AG10803 (cell line): ENCODE data around the gene TBXA2R.
"Not testable (repeated sequence)": the region's sequence is repeated elsewhere in the genome, so short reads cannot be mapped to it uniquely, and the experiment has no call there.

Experiments
- DNase-seq: peaks from one replicate; pipeline ENCODE4 v3.0.0; 2010; ENCODE audit warnings: low read depth
- H3K4me3 ChIP-seq: 2 replicates; pipeline ENCODE4 v1.5.1; 2011; ENCODE audit warnings: mild to moderate bottlenecking, low read length, control low read depth
- TF ChIP-seq, protein P1 (sequence below): conservative IDR thresholded peaks from 2 replicates; pipeline ENCODE4 v1.5.1; 2011; ENCODE audit warnings: mild to moderate bottlenecking, low read length, control low read depth, inconsistent platforms

The TBXA2R gene

DNA sequence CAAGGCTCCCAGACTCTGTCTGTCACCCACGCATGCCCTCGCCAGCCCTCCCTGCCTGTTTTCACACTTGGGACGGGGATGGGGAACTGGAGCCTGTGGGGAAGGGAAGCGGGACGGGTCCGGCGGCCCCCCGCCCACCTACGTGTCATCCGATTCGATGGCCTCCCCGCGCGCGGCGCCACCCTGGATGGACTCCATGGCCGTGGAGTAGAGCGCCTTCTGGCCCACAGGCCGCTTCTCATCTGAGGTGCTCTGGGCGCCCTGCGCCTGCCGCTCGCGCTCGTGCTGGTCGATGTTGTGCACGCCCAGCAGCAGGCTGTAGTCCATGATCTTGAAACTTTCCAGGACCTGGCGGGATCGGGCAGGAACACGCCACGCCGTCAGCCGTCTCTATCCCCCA lies 45.0 kb upstream of the TBXA2R start:
- no peak for DNase-seq
- TF ChIP-seq, protein P1, sequence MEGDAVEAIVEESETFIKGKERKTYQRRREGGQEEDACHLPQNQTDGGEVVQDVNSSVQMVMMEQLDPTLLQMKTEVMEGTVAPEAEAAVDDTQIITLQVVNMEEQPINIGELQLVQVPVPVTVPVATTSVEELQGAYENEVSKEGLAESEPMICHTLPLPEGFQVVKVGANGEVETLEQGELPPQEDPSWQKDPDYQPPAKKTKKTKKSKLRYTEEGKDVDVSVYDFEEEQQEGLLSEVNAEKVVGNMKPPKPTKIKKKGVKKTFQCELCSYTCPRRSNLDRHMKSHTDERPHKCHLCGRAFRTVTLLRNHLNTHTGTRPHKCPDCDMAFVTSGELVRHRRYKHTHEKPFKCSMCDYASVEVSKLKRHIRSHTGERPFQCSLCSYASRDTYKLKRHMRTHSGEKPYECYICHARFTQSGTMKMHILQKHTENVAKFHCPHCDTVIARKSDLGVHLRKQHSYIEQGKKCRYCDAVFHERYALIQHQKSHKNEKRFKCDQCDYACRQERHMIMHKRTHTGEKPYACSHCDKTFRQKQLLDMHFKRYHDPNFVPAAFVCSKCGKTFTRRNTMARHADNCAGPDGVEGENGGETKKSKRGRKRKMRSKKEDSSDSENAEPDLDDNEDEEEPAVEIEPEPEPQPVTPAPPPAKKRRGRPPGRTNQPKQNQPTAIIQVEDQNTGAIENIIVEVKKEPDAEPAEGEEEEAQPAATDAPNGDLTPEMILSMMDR = no peak

DNA sequence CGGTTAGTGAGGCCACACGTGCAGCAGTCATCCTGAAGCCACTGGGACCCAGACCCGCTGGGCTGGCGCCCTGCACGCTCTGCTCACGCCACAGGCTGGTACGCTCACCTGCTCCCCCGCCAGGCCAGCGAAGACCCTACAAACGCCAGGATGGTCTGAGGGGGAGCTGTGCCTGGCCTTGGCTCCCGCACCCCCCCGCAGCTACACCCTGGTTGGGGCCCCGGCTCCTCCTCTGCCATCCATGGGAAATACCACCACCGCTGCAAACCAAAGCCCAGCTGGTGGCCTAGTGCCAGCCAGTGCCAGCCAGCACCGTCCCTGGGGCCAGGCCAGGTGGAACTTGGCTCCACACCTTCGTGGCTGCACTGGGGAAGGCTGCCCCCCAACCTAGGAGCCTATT lies 43.2 kb upstream of the TBXA2R start:
- DNase-seq = no peak
- no peak overlapping the region for H3K4me3 ChIP-seq
- TF ChIP-seq, protein P1 = no peak

More for the DNA sequence above, 45.0 kb upstream of the TBXA2R start:
- H3K4me3 ChIP-seq = no peak overlapping the region

DNA sequence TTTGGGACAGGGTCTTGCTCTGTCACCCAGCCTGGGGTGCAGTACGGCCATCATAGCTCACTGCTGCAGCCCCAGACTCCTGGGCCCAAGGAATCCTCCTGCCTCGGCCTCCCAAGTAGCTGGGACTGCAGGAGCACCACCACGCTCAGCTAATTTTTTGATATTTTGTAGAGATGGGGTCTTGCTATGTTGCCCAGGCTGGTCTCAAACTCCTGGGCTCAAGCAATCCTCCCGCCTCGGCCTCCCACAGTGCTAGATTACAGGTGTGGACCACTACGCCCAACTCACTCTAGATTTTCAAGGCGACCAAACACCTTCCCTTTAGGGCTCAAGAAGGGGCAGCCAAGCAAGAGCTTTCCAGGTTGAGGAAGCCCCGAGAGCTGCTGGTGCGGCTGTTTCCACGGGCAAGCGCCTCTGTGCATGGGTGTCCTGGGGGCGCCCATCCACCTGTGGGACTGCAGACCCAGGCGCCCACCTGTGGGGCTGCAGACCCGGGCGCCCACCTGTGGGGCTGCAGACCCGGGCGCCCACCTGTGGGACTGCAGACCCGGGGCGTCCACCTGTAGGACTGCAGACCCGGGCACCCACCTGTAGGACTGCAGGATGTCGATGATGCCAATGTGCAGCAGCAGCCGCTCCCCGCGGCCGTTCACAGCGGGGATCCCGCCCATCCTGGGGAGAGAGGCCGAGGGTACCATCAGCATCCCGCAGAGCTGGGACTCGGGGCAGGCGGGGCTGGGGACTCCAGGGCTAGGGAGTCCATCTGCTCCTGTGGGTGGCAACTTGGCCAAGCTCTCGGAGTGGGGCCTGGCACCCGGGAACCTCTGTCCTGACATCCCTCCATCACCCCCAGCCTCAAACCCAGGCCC lies 41.6 kb upstream of the TBXA2R start:
- TF ChIP-seq, protein P1 = no peak
- no peak overlapping the region for H3K4me3 ChIP-seq
- no peak for DNase-seq

DNA sequence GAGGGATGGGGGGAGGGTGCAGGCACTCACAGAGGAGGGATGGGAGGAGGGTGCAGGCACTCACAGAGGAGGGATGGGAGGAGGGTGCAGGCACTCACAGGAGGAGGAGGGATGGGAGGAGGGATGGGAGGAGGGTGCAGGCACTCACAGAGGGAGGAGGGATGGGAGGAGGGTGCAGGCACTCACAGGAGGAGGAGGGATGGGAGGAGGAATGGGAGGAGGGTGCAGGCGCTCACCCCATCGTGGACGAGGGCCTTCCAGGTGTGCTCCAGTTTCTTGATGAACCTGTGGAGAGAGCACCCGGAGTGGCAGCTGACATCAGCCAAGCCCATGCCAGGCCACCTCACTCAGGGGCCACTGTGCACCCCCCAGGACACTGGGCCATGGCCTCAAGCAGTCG lies 40.4 kb upstream of the TBXA2R start:
- H3K4me3 ChIP-seq, DNase-seq: not testable (repeated sequence)

DNA sequence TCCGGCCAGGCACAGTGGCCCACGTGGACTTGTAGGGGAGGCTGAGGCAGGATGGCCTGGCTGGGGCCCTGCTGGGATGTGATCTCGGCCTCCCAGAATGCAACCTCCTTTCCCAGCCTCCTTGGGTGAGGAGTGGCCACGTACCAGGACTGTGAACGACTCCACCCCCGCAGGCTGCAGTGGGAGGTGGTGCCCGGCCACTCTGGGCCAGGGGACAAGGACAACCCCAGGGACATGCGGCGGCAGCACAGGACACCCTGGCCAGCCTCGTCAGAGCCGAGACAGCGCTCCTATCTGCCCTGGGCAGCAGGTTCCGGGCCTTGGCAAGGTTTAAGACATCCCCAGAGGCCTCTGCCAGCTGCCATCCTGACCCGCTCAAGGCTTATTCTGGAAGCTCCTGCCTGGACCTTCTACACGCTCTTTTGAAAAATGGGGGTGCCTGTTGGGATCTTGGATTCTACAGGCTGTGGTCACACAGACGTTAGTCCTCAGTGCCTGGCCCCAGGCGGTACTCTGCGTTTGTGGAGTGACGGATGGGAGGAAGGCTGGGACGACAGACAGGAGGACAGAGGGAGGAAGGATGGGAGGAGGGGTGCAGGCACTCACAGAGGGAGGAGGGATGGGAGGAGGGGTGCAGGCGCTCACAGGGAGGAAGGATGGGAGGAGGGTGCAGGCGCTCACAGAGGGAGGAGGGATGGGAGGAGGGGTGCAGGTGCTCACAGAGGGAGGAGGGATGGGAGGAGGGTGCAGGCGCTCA lies 39.8 kb upstream of the TBXA2R start:
- no peak for DNase-seq
- TF ChIP-seq, protein P1 = no peak
- no peak overlapping the region for H3K4me3 ChIP-seq

DNA sequence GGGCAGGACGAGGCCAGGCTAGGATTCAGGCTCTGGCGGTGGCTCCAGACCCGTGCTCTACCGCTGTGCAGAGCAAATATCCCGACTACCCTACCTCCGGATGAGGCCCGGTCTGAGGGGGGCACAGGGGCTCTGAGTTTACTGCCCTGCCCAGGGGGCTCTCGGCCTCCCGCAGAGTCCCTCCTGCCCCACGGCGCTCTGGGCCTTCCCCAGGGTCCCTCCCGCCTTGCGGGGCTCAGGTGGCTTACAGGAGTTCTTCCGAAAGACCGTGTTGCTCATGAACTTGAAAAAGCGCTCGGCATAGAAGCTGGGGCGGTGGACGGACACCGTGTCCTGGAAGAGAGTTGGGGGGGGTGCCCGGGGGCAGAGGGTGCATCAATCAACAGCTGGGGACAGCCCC lies 39.1 kb upstream of the TBXA2R start:
- no peak for DNase-seq

DNA sequence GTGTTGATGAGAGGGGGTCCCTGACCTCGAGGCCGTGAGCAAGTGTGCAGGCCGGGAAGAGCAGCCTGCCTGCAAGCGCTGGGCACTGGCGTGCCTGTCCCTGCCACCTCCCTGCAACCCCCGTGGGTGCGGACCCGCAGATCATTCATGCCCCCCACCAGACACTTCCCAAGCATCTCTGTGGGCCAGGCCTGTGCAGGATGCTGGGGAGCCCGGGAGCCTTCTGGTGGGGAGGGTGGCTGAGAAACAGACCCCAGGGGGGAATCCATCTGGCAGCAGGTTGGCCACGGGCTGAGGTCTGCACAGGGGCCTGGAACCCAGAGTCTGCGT lies 38.4 kb upstream of the TBXA2R start:
- no peak overlapping the region for H3K4me3 ChIP-seq
- no peak for DNase-seq
- TF ChIP-seq, protein P1 = no peak

More for the DNA sequence above, 39.1 kb upstream of the TBXA2R start:
- no peak overlapping the region for H3K4me3 ChIP-seq
- TF ChIP-seq, protein P1 = no peak
